HG03196 (cell line): ENCODE data around the gene SMURF1.
"Not testable (repeated sequence)": the region's sequence is repeated elsewhere in the genome, so short reads cannot be mapped to it uniquely, and the experiment has no call there.

Experiments used
- ATAC-seq: cut with Tn5 transposase; IDR thresholded peaks from one replicate; pipeline ENCODE4 v1.9.1; 2021; ENCODE audit not compliant: unreplicated experiment

SMURF1 gene

DNA sequence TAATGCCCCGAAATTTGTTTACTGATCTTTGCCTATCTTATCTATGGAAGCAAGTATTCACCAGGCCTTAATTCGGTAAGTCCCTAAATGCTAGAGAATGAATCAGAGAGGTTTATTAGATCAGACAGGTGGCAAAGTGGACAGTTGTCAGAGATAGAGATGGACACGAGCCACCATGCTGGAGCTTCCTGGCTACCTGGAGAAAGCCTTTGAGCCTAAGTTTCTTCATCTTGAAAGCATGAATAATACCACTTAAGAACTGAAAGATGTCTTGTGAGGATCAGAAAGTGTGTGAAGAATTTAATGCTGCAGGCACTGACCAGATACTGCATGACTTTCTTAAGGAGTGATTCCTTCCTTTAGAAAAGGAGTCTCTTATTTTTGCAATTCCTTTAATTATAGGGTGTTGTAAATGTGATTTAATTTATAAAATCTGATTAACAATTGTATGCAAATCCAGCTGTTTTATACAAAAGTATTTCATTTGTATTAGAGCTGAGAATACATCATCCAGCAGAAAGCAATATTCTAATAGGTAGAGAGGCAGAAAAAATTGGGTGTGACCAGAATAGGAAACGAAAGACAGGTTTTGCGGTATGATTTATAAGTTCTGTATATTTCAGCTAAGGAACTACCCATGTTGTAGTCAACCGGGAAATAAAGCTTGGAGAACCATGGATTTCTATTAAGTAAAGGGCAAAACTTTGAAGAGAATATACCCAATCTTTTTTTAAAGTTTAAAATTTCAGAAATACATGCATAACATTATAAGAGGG is 82.7 kb downstream of the SMURF1 start:
- ATAC-seq = no peak

DNA sequence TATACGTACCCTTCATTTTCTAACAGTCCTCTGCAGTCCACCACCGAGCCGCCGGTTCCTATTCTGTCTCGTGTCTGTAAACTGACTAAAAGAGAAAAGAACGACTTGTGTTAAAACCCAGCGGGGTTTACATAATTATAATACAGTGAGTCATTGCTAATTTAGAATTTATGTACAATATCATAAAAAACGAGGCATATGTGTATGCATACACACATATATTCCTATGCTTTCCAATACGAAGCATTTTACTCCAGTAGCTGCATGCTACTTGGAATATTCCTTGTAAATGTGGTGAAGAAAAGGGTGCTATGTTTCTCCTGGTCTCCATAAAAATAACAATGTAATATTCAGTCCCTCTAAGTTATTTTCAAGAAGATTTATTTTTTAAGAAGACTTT is 89.1 kb downstream of the SMURF1 start:
- no peak for ATAC-seq

DNA sequence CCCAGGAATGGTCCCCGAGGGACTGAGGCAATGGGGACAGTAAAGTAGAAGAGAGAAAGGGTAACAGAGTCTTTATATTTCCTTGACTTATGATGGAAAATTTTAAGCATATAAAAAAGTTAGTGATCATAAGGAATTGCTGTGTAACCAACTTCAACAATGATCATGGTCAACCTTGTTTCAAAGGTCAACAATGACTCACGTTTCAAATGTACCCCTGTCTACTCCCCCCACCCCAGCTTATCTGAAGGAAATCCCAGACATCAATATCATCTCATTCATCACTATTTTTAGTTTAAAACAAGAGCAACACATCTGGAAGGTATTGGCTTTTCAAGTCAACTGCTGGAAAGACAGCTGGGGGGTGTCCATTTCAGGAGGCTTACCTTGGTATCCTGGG is 92.9 kb downstream of the SMURF1 start:
- ATAC-seq = no peak

DNA sequence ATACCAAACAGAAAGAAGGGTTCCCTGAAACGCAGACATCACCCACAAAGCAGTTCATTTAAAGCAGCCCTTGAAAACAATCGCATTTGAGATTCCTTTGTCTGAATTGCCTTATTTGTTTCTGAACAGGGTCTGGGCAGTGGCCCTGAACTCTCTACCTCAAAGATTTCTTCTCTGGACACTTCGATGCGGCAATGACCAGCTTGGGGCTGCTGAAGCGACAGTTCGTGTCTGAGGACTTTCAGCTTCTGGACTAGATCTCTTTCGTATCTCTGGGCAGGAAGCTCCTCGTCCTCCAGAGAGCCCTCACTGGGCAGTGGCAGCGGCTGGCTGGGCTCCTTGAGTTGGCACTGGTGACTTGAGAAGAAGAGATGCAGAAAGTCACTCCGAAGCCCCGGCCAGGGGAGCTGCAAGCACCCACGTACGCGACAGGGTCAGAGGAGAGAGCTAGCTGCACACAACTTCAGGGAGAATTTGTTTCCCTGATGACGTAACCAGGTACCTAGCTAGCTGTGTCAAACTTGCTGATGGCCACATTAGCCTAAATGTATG is 96.3 kb downstream of the SMURF1 start:
- ATAC-seq = no peak

DNA sequence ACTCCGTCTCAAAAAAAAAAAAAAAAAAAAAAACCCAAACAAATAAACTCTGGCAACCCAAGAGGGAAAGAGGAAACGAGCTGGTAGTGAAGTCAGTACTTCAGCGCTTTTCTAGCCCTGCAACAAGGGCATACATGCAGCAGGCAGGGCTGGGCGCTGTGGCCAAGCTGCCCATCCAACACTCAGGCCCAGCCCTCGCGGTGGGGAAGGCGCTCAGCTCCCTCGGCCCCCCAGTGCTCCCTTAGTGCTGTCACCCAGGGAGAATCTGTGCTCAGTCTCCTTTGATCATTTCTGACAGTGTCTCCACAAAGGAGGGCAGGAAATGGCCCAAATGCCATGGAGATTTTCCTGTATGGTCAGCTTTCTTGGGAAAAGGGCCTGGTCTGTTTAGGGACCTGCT is 97.2 kb downstream of the SMURF1 start:
- ATAC-seq = no peak

DNA sequence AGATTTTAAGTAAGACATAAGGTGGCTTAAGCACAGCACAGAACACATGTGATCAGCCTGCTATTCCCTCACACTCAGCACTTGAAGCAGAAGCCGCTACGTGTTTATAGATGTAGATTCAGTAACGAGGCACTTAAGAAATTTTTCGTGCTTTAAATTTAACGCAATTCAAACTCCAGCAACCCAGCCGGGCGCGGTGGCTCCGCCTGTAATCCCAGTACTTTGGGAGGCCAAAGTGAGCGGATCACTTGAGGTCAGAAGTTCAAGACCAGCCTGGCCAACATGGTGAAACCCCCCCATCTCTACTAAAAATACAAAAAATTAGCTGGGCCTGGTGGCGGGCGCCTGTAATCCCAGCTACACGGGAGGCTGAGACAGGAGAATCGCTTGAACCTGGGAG is 97.6 kb downstream of the SMURF1 start:
- not testable (repeated sequence) for ATAC-seq

DNA sequence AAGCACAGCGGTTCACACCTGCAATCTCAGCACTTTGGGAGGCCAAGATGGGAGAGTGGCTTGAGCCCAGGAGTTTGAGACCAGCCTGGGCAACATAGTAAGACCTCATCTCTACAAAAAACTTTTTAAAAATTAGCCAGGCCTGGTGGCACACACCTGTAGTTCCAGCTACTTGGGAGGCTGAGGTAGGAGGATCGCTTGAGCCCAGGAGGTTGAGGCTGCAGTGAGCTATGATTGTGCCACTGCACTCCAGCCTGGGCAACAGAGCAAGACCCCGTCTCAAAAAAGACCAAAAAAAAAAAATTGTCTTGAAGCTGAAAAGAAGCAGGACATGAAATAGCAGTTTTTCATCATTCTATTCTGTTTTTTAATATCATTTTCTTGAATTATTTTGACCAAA is 99.0 kb downstream of the SMURF1 start:
- not testable (repeated sequence) for ATAC-seq

DNA sequence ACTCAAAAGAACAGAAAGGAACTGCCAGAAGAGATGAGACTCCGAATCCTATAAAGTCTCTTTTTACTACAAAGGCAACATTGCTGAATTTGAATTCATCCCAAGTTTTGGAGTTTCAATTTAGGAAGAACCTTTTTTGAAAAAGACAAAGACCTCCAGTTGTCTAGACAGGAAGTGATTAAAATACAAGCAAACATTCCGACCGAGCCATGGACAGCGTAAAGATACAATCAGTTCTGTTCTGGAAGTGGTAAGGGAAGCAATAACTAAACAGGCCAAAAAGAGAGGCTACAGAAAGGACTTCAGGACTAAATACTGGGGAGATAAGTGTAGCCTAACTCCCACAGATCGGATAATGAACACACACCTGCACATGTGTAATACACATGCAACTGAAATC is 101.0 kb downstream of the SMURF1 start:
- ATAC-seq = no peak

DNA sequence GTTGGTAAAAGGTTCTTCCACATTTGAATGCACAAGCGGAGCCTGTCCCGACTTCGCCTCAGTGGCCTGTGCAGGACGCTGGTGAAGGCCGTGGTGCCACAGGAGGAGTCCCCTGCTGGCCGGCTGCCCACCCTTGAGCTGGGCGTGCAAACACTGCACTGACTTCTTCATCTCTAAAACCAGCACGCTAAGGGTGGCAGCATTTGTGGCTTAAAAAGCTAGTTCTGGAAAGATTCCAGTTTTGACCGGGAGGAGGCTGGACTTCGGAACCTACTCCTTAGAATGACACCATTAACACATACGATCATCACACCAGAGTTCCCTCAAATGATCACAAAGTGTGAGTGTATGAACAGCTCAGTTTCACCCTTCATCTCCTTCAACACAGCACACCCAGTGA is 102.4 kb downstream of the SMURF1 start:
- ATAC-seq = no peak

DNA sequence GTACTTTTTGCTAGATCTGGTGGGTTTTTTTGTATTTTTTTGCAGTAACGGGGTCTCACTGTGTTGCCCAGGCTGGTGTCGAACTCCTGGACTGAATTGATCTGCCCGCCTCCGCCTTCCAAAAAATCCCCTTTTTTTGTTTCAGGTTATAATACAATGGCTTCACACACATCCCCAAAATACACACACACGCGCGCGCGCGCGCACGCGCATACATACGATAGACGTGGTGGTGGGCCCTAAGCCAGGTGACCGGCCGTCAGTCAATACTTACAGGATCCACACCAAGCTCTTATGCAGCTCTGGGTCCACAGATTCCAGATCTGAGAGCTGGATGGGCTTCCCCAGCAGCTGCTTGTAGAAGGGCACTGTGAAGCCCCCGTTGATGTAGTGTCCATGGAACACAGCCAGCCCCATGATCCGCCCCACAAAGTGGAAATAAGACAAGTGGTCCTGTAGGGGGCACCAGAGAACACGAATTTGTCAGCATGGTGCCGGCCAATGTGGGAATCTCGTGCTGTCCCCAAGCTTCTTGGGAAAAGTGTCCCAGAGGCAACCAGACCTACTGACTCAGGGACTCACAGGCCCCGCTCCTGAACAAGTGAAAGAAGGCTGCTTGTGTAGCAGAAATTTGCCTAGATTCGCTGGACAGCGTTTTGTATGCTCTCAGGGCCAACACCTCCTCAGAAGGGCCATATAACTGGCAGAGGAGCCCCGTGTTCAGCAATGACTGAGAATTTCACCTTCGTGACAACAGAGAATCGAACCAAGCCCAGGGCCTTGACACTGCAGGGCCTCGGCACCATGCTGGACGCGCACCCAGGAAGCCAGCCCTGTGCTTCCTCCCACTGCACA is 103.6 kb downstream of the SMURF1 start:
- no peak for ATAC-seq

DNA sequence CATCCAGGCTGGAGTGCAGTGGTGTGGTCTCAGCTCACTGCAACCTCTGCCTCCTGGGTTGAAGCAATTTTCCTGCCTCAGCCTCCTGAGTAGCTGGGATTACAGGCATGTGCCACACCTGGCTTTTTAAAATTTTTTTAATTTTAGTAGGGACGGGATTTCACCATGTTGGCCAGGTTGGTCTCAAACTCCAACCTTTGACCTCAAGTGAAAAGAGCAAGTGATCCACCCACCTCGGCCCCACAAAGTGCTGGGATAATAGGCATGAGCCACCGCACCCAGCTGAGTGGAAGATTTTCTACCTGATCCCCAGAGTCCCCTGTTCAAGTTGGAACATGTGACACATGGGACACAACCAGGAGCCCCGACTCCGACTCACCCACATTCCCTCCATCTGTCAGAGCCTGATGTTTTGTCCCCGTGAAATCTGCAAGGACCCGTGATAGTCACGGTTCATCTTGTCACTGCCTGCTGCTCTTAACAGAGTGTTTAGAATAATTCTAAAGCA is 104.5 kb downstream of the SMURF1 start:
- no peak for ATAC-seq

DNA sequence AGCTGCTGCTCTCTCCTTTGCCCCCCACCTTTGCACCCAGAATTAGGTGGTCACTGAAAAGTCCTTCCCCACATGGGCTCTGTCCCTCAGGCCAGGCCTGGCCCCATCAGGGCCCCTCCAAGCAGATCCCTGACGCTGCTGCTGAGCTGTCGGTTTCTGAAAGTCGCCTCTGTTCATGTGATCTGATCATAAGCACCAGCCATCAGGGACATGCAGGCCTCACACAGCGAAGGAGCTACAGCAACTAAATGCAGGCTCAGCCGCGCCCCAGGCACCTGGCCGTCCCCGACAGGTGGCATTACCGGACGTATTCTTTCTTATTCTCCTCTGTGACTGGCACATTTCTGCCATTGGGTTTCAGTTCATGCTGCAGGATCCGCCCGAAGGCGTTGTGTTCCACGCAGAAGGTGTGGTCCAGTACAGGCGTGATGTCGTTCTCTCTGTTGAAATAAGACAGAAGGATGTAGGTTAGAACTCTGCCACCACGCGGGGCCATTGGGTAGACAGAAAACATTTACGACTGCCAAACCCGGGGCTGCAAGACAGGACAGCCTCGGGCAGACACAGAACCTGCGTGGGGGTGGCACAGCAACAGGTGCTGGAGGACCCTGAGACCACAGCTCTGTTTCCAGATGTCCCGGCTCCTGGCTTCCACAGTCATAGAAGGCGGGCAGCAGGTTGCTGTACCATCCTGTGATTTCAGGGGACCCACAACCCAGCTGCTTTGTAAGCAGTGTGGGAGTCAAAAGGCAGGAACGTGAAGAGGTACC is 105.6 kb downstream of the SMURF1 start:
- ATAC-seq = no peak

DNA sequence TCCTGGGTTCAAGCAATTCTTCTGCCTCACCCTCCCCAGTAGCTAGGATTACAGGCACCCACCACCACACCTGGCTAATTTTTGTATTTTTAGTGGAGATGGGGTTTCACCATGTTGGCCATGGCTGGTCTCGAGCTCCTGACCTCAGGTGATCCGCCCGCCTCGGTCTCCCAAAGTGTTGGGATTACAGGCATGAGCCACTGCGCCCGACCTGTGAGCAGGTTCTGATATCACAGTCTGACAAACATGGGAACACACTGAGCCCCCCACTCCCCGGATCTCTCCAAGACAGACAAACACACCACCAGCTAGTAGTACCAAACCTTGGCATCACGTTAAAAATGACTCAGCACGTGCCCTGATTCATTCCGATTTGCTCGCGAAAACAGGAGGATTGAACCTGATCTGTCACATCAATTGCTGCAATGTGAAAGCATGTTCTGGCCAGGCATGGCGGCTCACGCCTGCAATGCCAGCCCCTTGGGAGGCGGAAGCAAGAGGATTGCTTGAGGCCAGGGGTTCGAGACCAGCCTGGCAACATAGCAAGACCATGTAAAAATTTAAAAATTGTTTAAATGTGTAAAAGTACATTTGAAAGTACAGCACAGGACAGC is 106.5 kb downstream of the SMURF1 start:
- ATAC-seq = no peak

DNA sequence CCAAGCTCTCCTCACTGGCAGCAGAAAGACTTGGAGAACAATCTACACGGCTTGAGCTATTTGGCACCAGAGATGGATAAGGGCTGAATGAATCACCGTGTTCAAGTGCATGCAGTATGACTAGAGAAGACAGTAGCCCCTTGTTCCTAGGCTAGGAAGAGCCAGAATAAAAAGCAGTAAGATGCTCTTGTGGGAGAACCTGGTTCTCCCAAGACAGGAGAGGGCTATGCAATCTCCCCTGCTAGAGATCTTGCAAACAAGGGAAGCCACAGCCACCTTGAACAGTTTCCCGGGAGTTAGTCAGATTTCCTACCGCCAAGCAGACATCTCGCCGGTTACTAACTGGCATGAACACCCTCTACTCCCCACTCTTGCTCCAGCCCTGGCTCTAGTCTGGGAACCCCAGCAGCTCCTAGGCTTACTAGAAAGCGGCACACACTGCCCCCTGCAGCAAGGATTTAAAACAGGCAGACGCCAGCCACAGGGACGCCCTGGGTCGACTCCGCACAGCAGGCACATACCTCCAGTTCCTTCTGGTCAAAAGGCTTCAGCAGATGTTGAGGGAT is 107.3 kb downstream of the SMURF1 start:
- no peak for ATAC-seq

DNA sequence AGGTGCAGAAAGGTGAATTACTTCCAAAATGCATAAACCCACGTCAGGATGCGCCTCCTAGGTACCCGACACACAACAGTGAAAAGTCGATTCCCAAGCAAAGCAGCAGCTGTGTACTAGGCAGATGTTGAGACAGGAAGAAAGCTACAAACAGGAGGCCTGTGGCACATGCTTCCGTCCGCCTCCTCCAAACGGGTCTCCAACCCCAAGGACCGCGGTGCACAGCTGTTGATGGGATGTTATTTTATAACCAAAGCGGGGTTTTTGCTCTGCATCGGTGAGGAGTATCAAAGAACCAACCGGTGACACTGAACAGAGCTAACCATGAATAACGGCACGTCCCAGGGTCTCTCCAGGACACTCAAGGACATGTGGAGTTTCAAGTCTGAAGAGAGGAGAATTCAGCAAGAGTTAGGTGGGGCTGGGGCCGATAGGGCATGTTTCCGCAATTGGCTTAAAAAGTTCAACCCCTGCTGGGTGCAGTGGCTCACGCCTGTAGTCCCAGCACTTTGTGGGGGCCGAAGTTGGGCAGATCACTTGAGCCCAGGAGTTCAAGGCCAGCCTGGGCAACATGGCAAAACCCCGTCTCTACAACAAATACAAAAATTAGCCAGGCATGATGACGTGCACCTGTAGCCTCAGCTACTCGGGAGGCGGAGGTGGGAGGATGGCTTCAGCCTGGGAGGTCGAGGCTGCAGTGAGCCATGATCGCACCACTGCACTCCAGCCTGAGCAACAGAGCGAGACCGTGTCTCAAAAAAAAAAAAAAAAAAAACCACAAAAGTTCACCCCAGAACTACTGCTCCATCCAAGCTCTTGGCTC is 108.0 kb downstream of the SMURF1 start:
- no peak for ATAC-seq

DNA sequence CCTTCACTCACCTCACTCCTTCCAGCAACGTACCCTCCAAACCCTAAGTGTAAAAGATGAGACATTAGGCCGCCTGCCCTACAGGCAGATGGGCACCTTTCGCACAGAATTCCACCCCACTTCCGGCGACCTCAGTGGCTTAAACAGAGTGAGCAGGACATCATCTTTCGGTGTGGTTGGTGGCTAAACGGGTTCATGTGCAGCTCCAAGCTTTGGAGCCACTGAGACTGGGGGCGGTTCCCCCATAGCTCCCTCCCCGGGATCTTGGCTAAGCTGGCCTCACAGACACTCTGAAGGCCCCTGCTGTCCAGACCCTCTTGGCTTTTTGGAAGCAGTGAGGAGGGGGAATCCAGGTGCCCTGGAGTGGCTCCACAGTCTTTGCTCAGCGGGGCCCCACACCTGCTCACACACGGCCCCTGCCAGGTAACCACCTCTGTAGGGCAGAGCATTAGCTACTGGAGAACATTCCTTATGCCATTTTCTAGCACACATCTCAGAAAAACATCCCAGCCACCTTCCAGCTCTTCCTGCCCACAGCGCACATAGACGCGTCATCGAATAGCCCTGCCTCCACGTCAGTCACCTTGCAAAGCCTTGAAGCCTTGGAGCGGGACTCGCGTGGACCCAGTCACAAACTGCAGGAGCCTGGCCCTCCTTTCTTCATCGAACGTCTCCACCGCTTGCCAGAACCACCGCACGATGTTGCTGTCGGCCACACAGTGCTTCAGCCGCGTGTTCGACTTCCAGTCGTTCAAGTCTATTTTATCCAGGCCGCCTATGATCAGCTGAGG is 108.8 kb downstream of the SMURF1 start:
- no peak for ATAC-seq

DNA sequence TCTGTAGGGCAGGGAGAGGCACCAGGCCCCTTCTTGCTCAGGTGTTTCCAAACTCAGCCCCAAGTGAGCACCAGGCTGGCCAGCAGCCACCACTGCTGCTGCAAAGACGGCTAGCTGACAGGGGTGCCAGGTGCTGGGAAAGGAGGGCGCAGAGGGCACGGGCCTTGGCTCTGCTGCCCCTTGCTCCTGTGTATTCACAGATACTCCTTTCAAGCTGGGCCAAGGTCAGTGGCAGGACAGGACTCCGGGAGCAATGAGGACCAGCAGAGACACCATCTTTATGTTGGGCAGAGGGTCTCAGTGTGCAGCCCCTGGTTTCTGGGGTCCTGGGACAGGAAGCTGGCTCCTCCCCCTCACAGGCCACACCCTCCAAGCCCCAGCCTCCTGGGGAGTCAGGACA is 110.1 kb downstream of the SMURF1 start:
- no peak for ATAC-seq

DNA sequence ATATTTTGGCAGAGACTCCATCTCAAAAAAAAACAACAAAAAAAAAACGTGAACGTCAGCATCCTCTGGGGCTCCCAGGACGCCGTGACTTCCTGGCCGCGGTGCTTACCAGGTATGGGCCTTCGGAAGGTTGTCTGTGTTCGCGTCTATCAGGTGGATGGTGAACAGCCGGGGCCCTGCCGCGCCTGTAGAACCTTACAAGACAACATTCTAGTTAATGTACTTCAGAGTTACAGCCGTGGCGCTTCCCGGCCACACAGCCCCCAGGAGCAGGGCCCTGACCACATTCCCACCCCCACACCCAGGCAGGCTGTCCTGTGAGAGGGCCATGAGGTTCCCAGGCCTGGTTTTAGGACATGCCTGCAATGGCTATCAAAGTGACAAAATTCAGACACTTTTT is 111.0 kb downstream of the SMURF1 start:
- ATAC-seq = no peak

DNA sequence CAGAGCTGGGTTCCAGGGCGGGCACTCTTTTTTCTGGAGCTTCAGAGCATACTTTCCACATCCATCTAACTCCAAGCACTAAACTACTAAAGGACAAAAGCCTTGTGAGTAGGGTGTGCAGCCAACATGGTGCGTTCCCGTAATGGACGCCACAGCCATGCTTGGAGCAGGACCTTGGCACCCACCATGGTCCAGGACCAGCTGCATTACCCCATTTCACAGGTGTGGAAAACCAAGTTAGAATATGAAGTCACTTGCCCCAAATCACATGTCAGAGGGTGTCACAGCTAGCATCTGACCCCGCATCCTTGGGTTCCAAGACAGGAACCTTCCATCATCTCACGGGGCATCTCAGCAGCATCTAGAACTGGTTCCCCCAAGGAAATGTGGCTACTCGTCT is 112.4 kb downstream of the SMURF1 start:
- no peak for ATAC-seq
